ENCODE results near the gene ABCC9.
"Not testable (repeated sequence)": the region's sequence is repeated elsewhere in the genome, so short reads cannot be mapped to it uniquely, and the experiment has no call there.

- not testable (repeated sequence) for TF ChIP-seq CTCF (IDR thresholded peaks at IDR 0.05; ENCODE audit: insufficient read depth, low read length, poor library complexity, severe bottlenecking); EZH2phosphoT487 (conservative IDR thresholded peaks at IDR 0.05; ENCODE audit: low read length)
Observed at GRCh38 chr12:21812340-21812739, 128.9 kb downstream of the ABCC9 start.

Measured in SU-DHL-6 (cell line).